Mucosa of stomach (tissue), 1 donor: ENCODE data around the gene L2HGDH.

Experiments
- H3K27me3 ChIP-seq: one replicate; pipeline ENCODE4 v1.7.0; 2013; ENCODE audit warnings: mild to moderate bottlenecking, low read length; ENCODE audit not compliant: control insufficient read depth, insufficient read depth
- H3K36me3 ChIP-seq: one replicate; pipeline ENCODE4 v1.7.0; 2013; ENCODE audit warnings: low read length; ENCODE audit not compliant: control insufficient read depth, insufficient read depth
- H3K4me1 ChIP-seq: one replicate; pipeline ENCODE4 v1.7.0; 2013; ENCODE audit warnings: mild to moderate bottlenecking, low read length; ENCODE audit not compliant: control insufficient read depth, insufficient read depth
- H3K4me3 ChIP-seq: one replicate; pipeline ENCODE4 v1.7.0; 2013; ENCODE audit warnings: low read length
- H3K9ac ChIP-seq: one replicate; pipeline ENCODE4 v1.7.0; 2013; ENCODE audit warnings: mild to moderate bottlenecking, low read length, moderate library complexity
- H3K9me3 ChIP-seq: one replicate; pipeline ENCODE4 v1.7.0; 2013; ENCODE audit warnings: mild to moderate bottlenecking, low read length, moderate library complexity; ENCODE audit not compliant: control insufficient read depth
- donor health status: Pancreatic carcinoma.

Gene L2HGDH

GRCh38 chr14:50348933-50349332 is 36.9 kb upstream of the L2HGDH start:
- Histone ChIP-seq H3K4me1 (peaks cover 7% of the 10 kb centered on the region), H3K27me3 (no peaks in the 10 kb centered on the region), H3K36me3 (no peaks in the 10 kb centered on the region), H3K4me3 (no peak overlapping the region), H3K9me3 (no peaks in the 10 kb centered on the region), H3K9ac (no peak overlapping the region)

GRCh38 chr14:50347521-50347920 is 35.5 kb upstream of the L2HGDH start:
- Histone ChIP-seq H3K9ac (no peak overlapping the region), H3K4me1 (peaks cover 11% of the 10 kb centered on the region), H3K27me3 (no peaks in the 10 kb centered on the region), H3K4me3 (no peak overlapping the region), H3K9me3 (no peaks in the 10 kb centered on the region), H3K36me3 (no peaks in the 10 kb centered on the region)

GRCh38 chr14:50345846-50346422 is 33.9 kb upstream of the L2HGDH start:
- Histone ChIP-seq H3K4me1 (peaks cover 17% of the 10 kb centered on the region), H3K9ac (no peak overlapping the region), H3K4me3 (no peak overlapping the region), H3K27me3 (no peaks in the 10 kb centered on the region), H3K9me3 (no peaks in the 10 kb centered on the region), H3K36me3 (no peaks in the 10 kb centered on the region)

- Histone ChIP-seq H3K9ac (no peak overlapping the region), H3K9me3 (no peaks in the 10 kb centered on the region), H3K27me3 (no peaks in the 10 kb centered on the region), H3K4me3 (no peak overlapping the region), H3K36me3 (no peaks in the 10 kb centered on the region), H3K4me1 (peaks cover 17% of the 10 kb centered on the region)
Observed at GRCh38 chr14:50344876-50345563, 33.0 kb upstream of the L2HGDH start.

GRCh38 chr14:50344116-50344775 is 32.2 kb upstream of the L2HGDH start:
- H3K4me1 ChIP-seq: peaks cover 17% of the 10 kb centered on the region

GRCh38 chr14:50343434-50343833 is 31.4 kb upstream of the L2HGDH start:
- Histone ChIP-seq H3K4me3 (no peak overlapping the region), H3K9ac (no peak overlapping the region), H3K9me3 (no peaks in the 10 kb centered on the region), H3K36me3 (no peaks in the 10 kb centered on the region), H3K4me1 (peaks cover 25% of the 10 kb centered on the region), H3K27me3 (no peaks in the 10 kb centered on the region)

More at GRCh38 chr14:50344116-50344775, 32.2 kb upstream of the L2HGDH start:
- H3K9me3 ChIP-seq: no peaks in the 10 kb centered on the region
- no peak overlapping the region for H3K9ac ChIP-seq
- H3K27me3 ChIP-seq: no peaks in the 10 kb centered on the region
- H3K4me3 ChIP-seq: no peak overlapping the region
- no peaks in the 10 kb centered on the region for H3K36me3 ChIP-seq

- Histone ChIP-seq H3K9me3 (no peaks in the 10 kb centered on the region), H3K4me1 (peaks cover 24% of the 10 kb centered on the region), H3K27me3 (no peaks in the 10 kb centered on the region), H3K36me3 (no peaks in the 10 kb centered on the region), H3K4me3 (no peak overlapping the region), H3K9ac (peak overlapping the region; percentile 6)
Observed at GRCh38 chr14:50342221-50343078, 30.4 kb upstream of the L2HGDH start.

GRCh38 chr14:50340963-50341362 is 28.9 kb upstream of the L2HGDH start:
- no peak overlapping the region for H3K9ac ChIP-seq

GRCh38 chr14:50340045-50340444 is 28.0 kb upstream of the L2HGDH start:
- peaks cover 33% of the 10 kb centered on the region for H3K4me1 ChIP-seq

More at GRCh38 chr14:50340963-50341362, 28.9 kb upstream of the L2HGDH start:
- no peaks in the 10 kb centered on the region for H3K36me3 ChIP-seq
- H3K4me1 ChIP-seq: peaks cover 24% of the 10 kb centered on the region
- no peak overlapping the region for H3K4me3 ChIP-seq
- no peaks in the 10 kb centered on the region for H3K27me3 ChIP-seq
- no peaks in the 10 kb centered on the region for H3K9me3 ChIP-seq

GRCh38 chr14:50339178-50339804 is 27.3 kb upstream of the L2HGDH start:
- no peak overlapping the region for H3K4me3 ChIP-seq
- H3K9me3 ChIP-seq: no peaks in the 10 kb centered on the region
- no peak overlapping the region for H3K9ac ChIP-seq
- peaks cover 36% of the 10 kb centered on the region for H3K4me1 ChIP-seq
- no peaks in the 10 kb centered on the region for H3K36me3 ChIP-seq
- H3K27me3 ChIP-seq: no peaks in the 10 kb centered on the region

More at GRCh38 chr14:50340045-50340444, 28.0 kb upstream of the L2HGDH start:
- no peaks in the 10 kb centered on the region for H3K27me3 ChIP-seq
- no peak overlapping the region for H3K9ac ChIP-seq
- H3K36me3 ChIP-seq: no peaks in the 10 kb centered on the region
- H3K9me3 ChIP-seq: no peaks in the 10 kb centered on the region
- H3K4me3 ChIP-seq: no peak overlapping the region

- H3K4me1 ChIP-seq: peaks cover 36% of the 10 kb centered on the region
- no peaks in the 10 kb centered on the region for H3K36me3 ChIP-seq
- H3K9me3 ChIP-seq: no peaks in the 10 kb centered on the region
- H3K4me3 ChIP-seq: no peak overlapping the region
- H3K9ac ChIP-seq: no peak overlapping the region
- H3K27me3 ChIP-seq: no peaks in the 10 kb centered on the region
Observed at GRCh38 chr14:50338587-50338986, 26.6 kb upstream of the L2HGDH start.
